ENCODE data around the gene GTPBP3.

The GTPBP3 gene

DNA sequence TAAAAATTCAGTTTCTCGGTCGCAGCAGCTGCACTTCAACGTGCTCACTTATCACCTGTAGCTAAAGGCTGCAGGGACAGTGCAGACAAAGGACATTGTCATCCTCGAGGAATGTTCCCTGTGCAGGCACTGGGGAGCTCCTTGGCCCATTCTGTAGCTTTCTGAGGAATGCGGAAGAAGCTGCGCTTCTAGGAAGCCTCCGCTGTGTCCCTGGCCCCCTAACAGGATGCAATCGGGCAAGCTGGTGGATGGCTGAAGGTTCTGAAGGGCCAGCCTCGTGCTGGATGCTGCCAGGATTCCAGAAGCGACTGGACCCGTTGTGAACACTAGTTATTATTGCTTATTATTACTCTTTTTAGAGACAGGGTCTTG is 10.8 kb upstream of the GTPBP3 start:
- no peak overlapping the region for H3K4me3 ChIP-seq (ENCODE audit: low read depth, low read length)
- POLR2A ChIA-PET: interaction anchor here (0.9 to 1.2 kb wide), 2 partner anchors 8 to 15 kb away, joined by 3 read pairs; partner anchors contain the start of gene ANO8
- CTCF ChIA-PET: no interaction called here
- TF ChIP-seq, protein P1, sequence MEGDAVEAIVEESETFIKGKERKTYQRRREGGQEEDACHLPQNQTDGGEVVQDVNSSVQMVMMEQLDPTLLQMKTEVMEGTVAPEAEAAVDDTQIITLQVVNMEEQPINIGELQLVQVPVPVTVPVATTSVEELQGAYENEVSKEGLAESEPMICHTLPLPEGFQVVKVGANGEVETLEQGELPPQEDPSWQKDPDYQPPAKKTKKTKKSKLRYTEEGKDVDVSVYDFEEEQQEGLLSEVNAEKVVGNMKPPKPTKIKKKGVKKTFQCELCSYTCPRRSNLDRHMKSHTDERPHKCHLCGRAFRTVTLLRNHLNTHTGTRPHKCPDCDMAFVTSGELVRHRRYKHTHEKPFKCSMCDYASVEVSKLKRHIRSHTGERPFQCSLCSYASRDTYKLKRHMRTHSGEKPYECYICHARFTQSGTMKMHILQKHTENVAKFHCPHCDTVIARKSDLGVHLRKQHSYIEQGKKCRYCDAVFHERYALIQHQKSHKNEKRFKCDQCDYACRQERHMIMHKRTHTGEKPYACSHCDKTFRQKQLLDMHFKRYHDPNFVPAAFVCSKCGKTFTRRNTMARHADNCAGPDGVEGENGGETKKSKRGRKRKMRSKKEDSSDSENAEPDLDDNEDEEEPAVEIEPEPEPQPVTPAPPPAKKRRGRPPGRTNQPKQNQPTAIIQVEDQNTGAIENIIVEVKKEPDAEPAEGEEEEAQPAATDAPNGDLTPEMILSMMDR (IDR thresholded peaks at IDR 0.05; ENCODE audit: insufficient read depth, low read length, missing control alignments): no peak
- DNase-seq (ENCODE audit: low read depth, low spot score): no peak

DNA sequence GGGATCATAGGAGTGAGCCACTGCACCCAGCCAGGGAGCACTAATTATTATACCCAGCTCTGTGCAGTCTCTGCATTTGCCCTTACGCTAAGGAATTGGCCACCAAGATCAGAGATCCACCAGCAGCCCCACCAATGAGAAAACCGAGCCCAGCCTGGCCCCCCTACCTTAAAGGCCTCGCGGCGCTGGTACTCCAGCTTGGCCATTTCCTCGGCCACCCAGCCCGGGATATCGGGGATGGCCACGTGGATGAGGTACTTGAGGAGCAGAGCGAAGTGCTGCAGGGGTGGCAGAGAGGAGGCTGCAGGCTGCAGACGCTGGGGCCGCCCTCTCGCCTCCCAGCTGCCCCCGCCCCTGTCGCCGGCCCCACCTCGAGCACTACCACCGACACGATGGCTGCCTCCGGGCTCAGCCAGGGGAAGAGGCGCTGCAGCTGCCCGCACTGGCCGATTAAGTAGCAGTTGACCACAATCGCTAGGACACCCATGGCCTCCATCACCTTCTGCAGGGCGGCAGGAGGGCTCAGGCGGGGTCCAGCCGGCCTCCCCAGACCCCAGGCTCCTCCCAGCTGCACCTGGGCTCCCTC is 10.2 kb upstream of the GTPBP3 start:
- ChIA-PET CTCF (no interaction called here), POLR2A (interaction anchor here (1.2 kb wide), 1 partner anchor 15 kb away, joined by 3 read pairs; no protein-coding TSS in a partner anchor)
- H3K4me3 ChIP-seq (ENCODE audit: low read depth, low read length): no peak overlapping the region
- no peak for DNase-seq (ENCODE audit: low read depth, low spot score)
- TF ChIP-seq, protein P1 (IDR thresholded peaks at IDR 0.05; ENCODE audit: insufficient read depth, low read length, missing control alignments): no peak

DNA sequence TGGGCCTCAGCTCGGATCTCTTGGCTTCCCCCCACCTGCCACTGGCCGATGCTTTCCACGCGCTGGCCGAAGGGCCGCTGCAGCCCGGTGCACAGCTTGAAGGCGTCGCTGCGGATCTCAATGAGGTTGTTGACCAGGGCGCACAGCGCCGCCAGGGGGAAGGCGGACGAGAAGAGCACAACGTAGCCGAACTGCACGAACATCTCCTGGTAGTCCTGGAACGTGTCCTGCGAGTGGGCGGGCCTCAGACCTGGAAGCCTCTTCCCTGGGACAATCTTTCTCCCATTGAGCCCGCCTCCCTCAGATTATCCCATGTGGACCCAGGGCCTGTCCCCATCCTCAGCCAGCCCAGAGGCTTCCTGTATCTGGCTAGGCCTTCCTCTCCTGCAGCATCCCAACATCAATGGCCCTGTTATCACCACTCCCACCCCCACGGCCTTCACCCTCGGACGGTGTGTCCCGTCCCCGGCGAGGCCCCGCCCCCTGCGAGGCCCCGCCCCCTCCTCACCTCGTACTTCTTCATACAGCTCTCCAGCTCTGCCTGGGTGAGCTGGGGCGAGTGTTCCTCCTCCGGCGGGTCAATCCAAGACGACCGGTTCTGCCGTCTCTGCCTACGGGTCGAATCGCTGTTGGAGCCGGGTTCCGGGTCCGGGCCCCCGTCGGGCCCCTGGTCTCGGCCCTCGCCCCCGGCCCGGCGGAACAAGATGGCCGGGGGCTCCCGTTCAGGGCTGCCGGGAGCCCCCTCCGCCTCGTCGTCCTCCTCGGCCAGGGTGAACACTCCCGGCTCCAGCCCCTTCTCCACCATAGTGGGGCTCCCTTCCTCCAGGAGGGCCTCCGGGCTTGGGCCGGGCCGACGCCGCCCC is 9.5 kb upstream of the GTPBP3 start:
- ChIA-PET POLR2A (no interaction called here), CTCF (no interaction called here)
- no peak for DNase-seq (ENCODE audit: low read depth, low spot score)
- TF ChIP-seq, protein P1 (IDR thresholded peaks at IDR 0.05; ENCODE audit: insufficient read depth, low read length, missing control alignments): no peak
- no peak overlapping the region for H3K4me3 ChIP-seq (ENCODE audit: low read depth, low read length)

DNA sequence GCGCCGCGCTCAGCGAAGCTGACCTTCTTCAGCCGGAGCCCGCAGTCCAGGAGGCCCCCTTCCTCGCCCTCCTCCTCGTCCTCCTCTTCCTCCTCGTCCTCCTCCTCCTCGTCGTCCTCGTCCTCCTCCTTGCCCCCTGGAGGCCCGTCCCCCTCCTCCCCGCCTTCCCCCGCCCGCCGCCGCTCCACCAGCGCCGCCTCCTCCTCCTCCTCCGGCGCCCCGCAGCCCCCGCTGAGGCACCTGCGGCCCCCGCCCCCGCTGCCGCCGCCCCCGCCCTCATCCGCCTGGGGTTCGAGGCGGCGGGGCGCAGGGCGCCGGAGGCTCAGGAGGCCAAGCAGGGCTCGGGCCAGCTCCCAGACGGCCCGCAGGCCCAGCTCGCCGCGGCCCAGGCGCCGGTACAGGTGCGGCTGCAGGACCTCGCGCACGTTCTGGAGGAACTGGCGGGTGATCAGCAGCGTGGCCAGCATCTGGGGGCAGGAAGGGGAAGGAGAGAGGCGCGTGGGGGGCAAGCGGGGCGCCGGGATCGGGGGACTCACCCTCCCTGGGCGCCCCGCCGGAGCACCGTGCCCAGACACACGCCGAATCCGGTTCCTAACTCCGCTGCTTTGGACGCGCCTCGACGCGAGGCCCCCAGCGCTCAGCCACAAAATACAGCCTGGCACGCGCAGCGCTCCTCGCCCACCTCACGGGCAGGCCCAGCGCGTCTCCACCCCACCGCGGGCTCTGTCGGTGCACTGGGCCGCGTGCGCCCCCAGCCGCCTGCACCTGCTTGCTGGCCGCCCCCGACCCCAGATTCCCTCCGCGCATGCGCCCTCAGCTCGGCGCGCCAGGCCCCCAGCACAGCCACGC is 8.6 kb upstream of the GTPBP3 start:
- DNase-seq (ENCODE audit: low read depth, low spot score): no peak
- CTCF ChIA-PET: no interaction called here
- TF ChIP-seq, protein P1 (IDR thresholded peaks at IDR 0.05; ENCODE audit: insufficient read depth, low read length, missing control alignments): no peak
- POLR2A ChIA-PET: no interaction called here
- no peak overlapping the region for H3K4me3 ChIP-seq (ENCODE audit: low read depth, low read length)

DNA sequence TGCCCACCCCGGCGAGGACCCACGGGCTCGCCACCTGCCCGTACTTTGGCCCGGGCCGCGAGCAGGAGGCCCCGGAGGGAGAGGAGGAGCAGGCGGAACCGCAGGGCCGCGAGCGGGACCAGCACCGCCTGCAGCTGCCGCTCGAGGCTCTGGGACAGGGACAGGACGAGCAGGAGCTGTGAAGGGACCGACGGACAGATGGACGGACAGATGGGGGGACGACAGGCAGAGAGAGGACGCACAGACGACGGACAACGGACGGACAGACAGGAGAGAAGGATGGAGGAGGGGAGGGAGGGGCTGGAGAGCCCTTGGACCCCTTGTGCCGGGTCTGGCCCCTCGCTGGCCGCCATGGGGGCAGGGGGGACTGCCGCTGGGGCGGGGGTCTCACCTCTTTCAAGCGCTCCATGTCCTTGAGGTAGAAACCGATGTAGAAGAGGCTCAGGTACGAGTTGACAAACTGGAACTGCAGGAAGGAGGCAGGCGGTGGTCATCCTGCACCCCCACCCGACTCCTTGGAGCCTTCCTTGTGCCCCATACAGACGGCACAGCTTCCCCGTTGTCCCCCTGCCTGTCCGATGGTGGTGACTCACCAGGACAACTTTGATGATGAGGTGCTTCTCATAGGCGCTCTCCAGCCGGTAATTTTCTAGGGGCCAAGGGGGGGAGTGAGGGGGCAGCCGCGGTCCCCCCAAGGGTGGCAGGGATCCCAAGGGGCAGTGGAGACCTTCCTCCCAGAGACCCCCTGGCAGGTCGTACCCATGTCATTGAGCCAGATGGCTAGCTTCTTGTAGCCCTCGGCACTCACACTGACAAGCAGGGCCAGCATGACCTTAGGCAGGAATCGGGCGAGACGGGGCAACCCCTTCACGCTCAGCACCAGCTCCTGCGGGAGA is 7.7 kb upstream of the GTPBP3 start:
- H3K4me3 ChIP-seq (ENCODE audit: low read depth, low read length): no peak overlapping the region
- POLR2A ChIA-PET: no interaction called here
- TF ChIP-seq, protein P1 (IDR thresholded peaks at IDR 0.05; ENCODE audit: insufficient read depth, low read length, missing control alignments): no peak
- no peak for DNase-seq (ENCODE audit: low read depth, low spot score)
- CTCF ChIA-PET: no interaction called here
